ENCODE measurements around the gene CMPK1.

The CMPK1 gene

GRCh38 chr1:47333922-47334764, 553 bp downstream of the CMPK1 start:
- Histone ChIP-seq H3K27me3 (ENCODE audit: control insufficient read depth, low read length) (no peaks in the 10 kb centered on the region), H3K4me2 (ENCODE audit: low read length) (peak overlapping the region; percentile 71), H3F3A (ENCODE audit: control insufficient read depth, insufficient read depth) (peaks cover 14% of the 10 kb centered on the region), H3K9me3 (ENCODE audit: control insufficient read depth, insufficient read depth, low read length) (no peaks in the 10 kb centered on the region), H3K9me2 (replicated peaks; ENCODE audit: control insufficient read depth, low read length) (no peaks in the 10 kb centered on the region), H4K20me1 (ENCODE audit: control insufficient read depth, insufficient read depth, low read depth, low read length) (peaks cover 7% of the 10 kb centered on the region; the same call in 1 of the 2 replicates), H3K36me3 (ENCODE audit: control insufficient read depth, low read length) (peaks cover 15% of the 10 kb centered on the region), H3K79me2 (ENCODE audit: control insufficient read depth, low read length) (peaks cover 65% of the 10 kb centered on the region), H3K27ac (ENCODE audit: low read depth, low read length) (peak overlapping the region; percentile 85), H3K4me1 (ENCODE audit: control insufficient read depth, low read length) (peaks cover 37% of the 10 kb centered on the region), H3K4me3 (ENCODE audit: low read length) (peak overlapping the region; percentile 83)
- TF ChIP-seq CTCF (IDR thresholded peaks at IDR 0.05; ENCODE audit: low read depth, low read length, poor library complexity, severe bottlenecking), result peak; percentile 59
- no peak for TF ChIP-seq EZH2phosphoT487 (IDR thresholded peaks at IDR 0.05; ENCODE audit: borderline replicate concordance, low read length)

DNA sequence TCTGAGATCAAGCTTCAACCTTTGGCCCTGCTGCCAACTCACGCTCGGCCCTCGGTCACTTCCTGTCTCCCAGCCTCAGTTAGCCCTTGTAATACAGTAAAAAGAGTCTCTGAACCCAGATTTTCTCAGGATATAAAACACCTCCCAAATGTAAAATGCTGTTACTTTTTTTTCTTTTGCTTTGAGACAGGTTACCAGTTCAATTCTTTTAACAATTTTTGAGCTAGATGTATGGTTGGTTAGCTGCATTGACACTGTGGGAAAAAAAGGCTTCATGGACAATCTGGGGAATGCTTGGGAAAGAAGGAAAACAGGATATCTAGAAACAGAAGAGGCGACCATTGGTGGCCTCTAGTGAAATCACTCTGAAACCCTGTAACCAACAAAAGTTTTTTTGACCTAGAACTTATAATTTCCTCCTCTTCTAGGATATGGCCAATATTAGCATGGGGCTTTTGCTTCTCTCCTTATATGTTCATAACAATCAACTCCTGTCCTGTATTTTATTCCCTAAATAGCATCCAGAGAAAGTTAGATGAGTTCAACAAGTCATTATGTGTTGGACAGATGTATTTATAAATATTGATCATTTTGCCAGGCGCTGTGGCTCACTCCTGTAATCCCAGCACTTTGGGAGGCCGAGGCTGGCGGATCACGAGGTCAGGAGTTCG, 1.3 kb downstream of the CMPK1 start:
- H3K79me2 ChIP-seq (ENCODE audit: control insufficient read depth, low read length), result peaks cover 72% of the 10 kb centered on the region

GRCh38 chr1:47337350-47337749, 3.8 kb downstream of the CMPK1 start:
- no peaks in the 10 kb centered on the region for H3K9me2 ChIP-seq (replicated peaks; ENCODE audit: control insufficient read depth, low read length)
- peaks cover 14% of the 10 kb centered on the region for H3F3A ChIP-seq (ENCODE audit: control insufficient read depth, insufficient read depth)
- no peak overlapping the region for H3K4me3 ChIP-seq (ENCODE audit: low read length)
- H3K27ac ChIP-seq (ENCODE audit: low read depth, low read length), result no peak overlapping the region
- no peak overlapping the region for H3K4me2 ChIP-seq (ENCODE audit: low read length)
- H3K36me3 ChIP-seq (ENCODE audit: control insufficient read depth, low read length), result peaks cover 20% of the 10 kb centered on the region
- no peaks in the 10 kb centered on the region for H3K9me3 ChIP-seq (ENCODE audit: control insufficient read depth, insufficient read depth, low read length)
- TF ChIP-seq EZH2phosphoT487 (IDR thresholded peaks at IDR 0.05; ENCODE audit: borderline replicate concordance, low read length) (no peak), CTCF (IDR thresholded peaks at IDR 0.05; ENCODE audit: low read depth, low read length, poor library complexity, severe bottlenecking) (no peak)
- H3K27me3 ChIP-seq (ENCODE audit: control insufficient read depth, low read length), result no peaks in the 10 kb centered on the region
- peaks cover 90% of the 10 kb centered on the region for H3K79me2 ChIP-seq (ENCODE audit: control insufficient read depth, low read length)
- H4K20me1 ChIP-seq (ENCODE audit: control insufficient read depth, insufficient read depth, low read depth, low read length), result peaks cover 10% of the 10 kb centered on the region; the same call in 1 of the 2 replicates
- peaks cover 30% of the 10 kb centered on the region for H3K4me1 ChIP-seq (ENCODE audit: control insufficient read depth, low read length)

More for the DNA sequence above, 1.3 kb downstream of the CMPK1 start:
- Histone ChIP-seq H3K4me1 (ENCODE audit: control insufficient read depth, low read length) (peaks cover 37% of the 10 kb centered on the region), H3K9me3 (ENCODE audit: control insufficient read depth, insufficient read depth, low read length) (no peaks in the 10 kb centered on the region), H3K36me3 (ENCODE audit: control insufficient read depth, low read length) (peaks cover 17% of the 10 kb centered on the region), H3K27ac (ENCODE audit: low read depth, low read length) (peak overlapping the region; percentile 85), H3K9me2 (replicated peaks; ENCODE audit: control insufficient read depth, low read length) (no peaks in the 10 kb centered on the region), H4K20me1 (ENCODE audit: control insufficient read depth, insufficient read depth, low read depth, low read length) (peaks cover 10% of the 10 kb centered on the region; the same call in 1 of the 2 replicates), H3K27me3 (ENCODE audit: control insufficient read depth, low read length) (no peaks in the 10 kb centered on the region), H3K4me3 (ENCODE audit: low read length) (peak overlapping the region; percentile 83), H3K4me2 (ENCODE audit: low read length) (peak overlapping the region; percentile 71), H3F3A (ENCODE audit: control insufficient read depth, insufficient read depth) (peaks cover 14% of the 10 kb centered on the region)
- TF ChIP-seq CTCF (IDR thresholded peaks at IDR 0.05; ENCODE audit: low read depth, low read length, poor library complexity, severe bottlenecking) (no peak), EZH2phosphoT487 (IDR thresholded peaks at IDR 0.05; ENCODE audit: borderline replicate concordance, low read length) (no peak)

All from DOHH2 (cell line).